ENCODE results near the gene C9. TPM values are rescaled to one million over a fixed set of nuclear protein-coding genes. Genes with fewer than 3 reads are reported as not detected.
"Not testable (repeated sequence)": the region's sequence is repeated elsewhere in the genome, so short reads cannot be mapped to it uniquely, and the experiment has no call there.

The C9 gene
- total RNA-seq, 2 donors from 2014 or later = 0.57 TPM; not detected in 1

- H3K4me3 ChIP-seq = no peak overlapping the region
- peaks cover 5% of the 10 kb centered on the region for H3K4me1 ChIP-seq
- intact Hi-C loops (cut with DNase I) = no loop called here
- H3K36me3 ChIP-seq = no peaks in the 10 kb centered on the region
- TF ChIP-seq CTCF (IDR thresholded peaks at IDR 0.05) = no peak
- no peak overlapping the region for H3K9ac ChIP-seq (ENCODE audit: low read depth in 2 of 2, low read length in 2 of 2)
- H3K9me3 ChIP-seq = no peaks in the 10 kb centered on the region
- H3K27ac ChIP-seq = peak overlapping the region; percentile 70
- H3K27me3 ChIP-seq = no peaks in the 10 kb centered on the region
- DNase-seq = no peak
Measured at GRCh38 chr5:39273314-39273954, 90.9 kb downstream of the C9 start.

DNA sequence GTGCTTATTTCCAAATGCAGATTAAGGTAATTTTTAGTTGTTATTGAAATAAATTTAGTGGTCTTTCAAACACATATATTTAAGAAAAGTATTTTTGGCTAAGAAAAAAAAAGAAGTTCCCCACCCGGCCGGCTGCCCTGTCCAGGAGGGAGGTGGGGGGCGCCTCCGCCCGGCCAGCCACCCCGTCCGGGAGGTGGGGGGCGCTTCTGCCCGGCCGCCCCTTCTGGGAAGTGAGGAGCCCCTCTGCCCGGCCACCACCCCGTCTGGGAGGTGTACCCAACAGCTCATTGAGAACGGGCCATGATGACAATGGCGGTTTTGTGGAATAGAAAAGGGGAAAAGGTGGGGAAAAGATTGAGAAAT lies 91.4 kb downstream of the C9 start:
- H3K4me3 ChIP-seq; H3K27ac ChIP-seq; H3K9me3 ChIP-seq; H3K36me3 ChIP-seq; intact Hi-C loops (cut with DNase I); DNase-seq; H3K27me3 ChIP-seq; H3K4me1 ChIP-seq; H3K9ac ChIP-seq (ENCODE audit: low read depth in 2 of 2, low read length in 2 of 2): not testable (repeated sequence)

DNA sequence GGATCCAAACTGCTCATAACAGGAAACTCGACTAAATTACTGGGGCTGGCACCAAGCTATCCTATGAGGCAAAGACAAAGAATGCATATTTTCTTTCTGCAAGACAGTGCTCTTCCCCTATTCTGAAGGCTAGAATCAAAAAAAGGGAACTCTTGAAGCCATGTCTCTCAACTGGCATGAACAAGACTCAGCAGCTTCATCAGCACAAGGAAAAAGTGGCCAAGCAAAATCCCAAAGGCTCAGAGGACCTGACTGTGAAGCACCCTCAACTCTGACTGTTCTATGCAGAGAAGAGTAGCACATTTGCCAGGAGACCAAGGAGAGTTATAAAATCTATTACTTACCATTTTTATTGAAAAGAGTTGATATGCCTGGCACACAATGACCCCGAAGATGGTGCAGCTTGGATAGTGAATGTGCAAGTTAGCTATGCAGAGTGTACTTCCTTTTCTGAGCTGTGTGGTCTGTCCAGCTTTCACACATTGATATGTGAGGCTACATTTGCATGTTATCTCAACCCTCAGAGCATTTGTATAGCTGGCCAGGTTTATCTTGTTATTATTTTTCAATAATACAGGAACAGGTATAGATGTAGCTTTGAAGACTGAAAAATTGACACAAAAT lies 94.0 kb downstream of the C9 start:
- Histone ChIP-seq H3K4me3 (no peak overlapping the region), H3K27ac (no peak overlapping the region), H3K9ac (ENCODE audit: low read depth in 2 of 2, low read length in 2 of 2) (no peak overlapping the region), H3K27me3 (no peaks in the 10 kb centered on the region), H3K9me3 (no peaks in the 10 kb centered on the region), H3K4me1 (peaks cover 5% of the 10 kb centered on the region), H3K36me3 (no peaks in the 10 kb centered on the region)
- DNase-seq = no peak
- intact Hi-C loops (cut with DNase I) = no loop called here
- no peak for TF ChIP-seq CTCF (IDR thresholded peaks at IDR 0.05)

DNA sequence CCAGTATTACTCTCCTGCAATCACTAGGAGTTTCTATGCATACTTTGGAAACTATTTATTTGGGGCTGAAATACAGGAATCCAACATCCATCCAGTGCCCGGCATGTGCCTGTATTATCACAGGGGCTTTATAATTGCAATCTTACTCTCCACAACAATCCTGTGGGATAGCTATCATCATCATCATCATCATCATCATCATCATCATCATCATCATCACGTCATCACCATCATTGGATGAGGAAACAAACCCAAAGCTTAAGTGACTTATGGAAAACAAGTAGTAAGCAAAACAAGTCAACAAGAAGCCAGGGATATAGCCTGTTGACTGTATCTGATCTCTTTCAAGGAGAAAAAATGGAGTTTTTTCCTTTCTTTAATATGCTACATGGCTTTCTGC lies 97.1 kb downstream of the C9 start:
- Histone ChIP-seq H3K27ac (no peak overlapping the region), H3K9me3 (no peaks in the 10 kb centered on the region), H3K36me3 (no peaks in the 10 kb centered on the region), H3K4me1 (no peaks in the 10 kb centered on the region), H3K4me3 (no peak overlapping the region), H3K9ac (ENCODE audit: low read depth in 2 of 2, low read length in 2 of 2) (no peak overlapping the region), H3K27me3 (no peaks in the 10 kb centered on the region)
- no peak for DNase-seq
- intact Hi-C loops (cut with DNase I) = no loop called here
- no peak for TF ChIP-seq CTCF (IDR thresholded peaks at IDR 0.05)

GRCh38 chr5:39266442-39266841 lies 97.9 kb downstream of the C9 start:
- Histone ChIP-seq H3K4me1 (no peaks in the 10 kb centered on the region), H3K9ac (ENCODE audit: low read depth in 2 of 2, low read length in 2 of 2) (no peak overlapping the region), H3K27ac (no peak overlapping the region), H3K4me3 (no peak overlapping the region), H3K27me3 (no peaks in the 10 kb centered on the region), H3K36me3 (no peaks in the 10 kb centered on the region), H3K9me3 (no peaks in the 10 kb centered on the region)
- intact Hi-C loops (cut with DNase I) = no loop called here
- no peak for DNase-seq
- no peak for TF ChIP-seq CTCF (IDR thresholded peaks at IDR 0.05)

DNA sequence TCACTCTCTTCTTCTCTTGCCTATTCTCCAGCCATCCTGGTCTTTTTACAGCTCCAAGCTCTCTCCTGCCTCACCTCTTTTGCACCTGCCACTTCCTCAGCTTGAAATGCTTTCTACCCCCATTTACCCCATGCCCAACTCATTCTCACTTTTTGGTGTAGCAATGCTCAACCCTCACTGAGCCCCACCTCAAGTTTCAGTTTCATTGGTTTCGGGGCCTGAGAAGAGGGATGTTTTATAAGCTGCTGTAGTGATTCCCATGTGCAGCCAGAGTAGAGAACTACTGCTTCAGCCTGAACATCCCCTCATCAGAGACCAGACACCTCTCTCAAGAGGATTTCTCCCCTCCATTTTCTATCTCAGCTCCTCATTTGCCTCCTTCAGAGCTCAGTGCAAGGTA lies 99.8 kb downstream of the C9 start:
- Histone ChIP-seq H3K27ac (no peak overlapping the region), H3K9ac (ENCODE audit: low read depth in 2 of 2, low read length in 2 of 2) (no peak overlapping the region), H3K9me3 (no peaks in the 10 kb centered on the region), H3K27me3 (no peaks in the 10 kb centered on the region), H3K4me1 (no peaks in the 10 kb centered on the region), H3K36me3 (no peaks in the 10 kb centered on the region), H3K4me3 (no peak overlapping the region)
- no peak for TF ChIP-seq CTCF (IDR thresholded peaks at IDR 0.05)
- intact Hi-C loops (cut with DNase I) = no loop called here
- DNase-seq = no peak
